BLaER1 (cell line): ENCODE results near the gene HSD11B1L.

ENCODE experiments used
- H3K27ac ChIP-seq: shearing (Covaris generic); formaldehyde crosslinking; 2 replicates; pipeline ENCODE4 v1.8.1; 2022
- H3K27me3 ChIP-seq: shearing (Covaris generic); formaldehyde crosslinking; 2 replicates; pipeline ENCODE4 v1.8.1; 2022
- H3K36me3 ChIP-seq: shearing (Covaris generic); formaldehyde crosslinking; 2 replicates; pipeline ENCODE4 v1.8.1; 2022
- H3K4me1 ChIP-seq: shearing (Covaris generic); formaldehyde crosslinking; 2 replicates; pipeline ENCODE4 v1.8.1; 2022
- H3K4me2 ChIP-seq: shearing (Covaris generic); formaldehyde crosslinking; 2 replicates; pipeline ENCODE4 v1.8.1; 2022
- H3K4me3 ChIP-seq: shearing (Covaris generic); formaldehyde crosslinking; 2 replicates; pipeline ENCODE4 v1.8.1; 2022
- H3K9ac ChIP-seq: shearing (Covaris generic); formaldehyde crosslinking; 2 replicates; pipeline ENCODE4 v1.8.1; 2022
- H3K9me3 ChIP-seq: shearing (Covaris generic); formaldehyde crosslinking; 2 replicates; pipeline ENCODE4 v1.8.1; 2022
- H4K20me1 ChIP-seq: shearing (Covaris generic); formaldehyde crosslinking; 2 replicates; pipeline ENCODE4 v1.8.1; 2022
- Cebpa-rat ChIP-seq: shearing (Covaris generic); IDR thresholded peaks from 2 replicates; pipeline ENCODE4 v1.8.1; 2022

The HSD11B1L gene

DNA sequence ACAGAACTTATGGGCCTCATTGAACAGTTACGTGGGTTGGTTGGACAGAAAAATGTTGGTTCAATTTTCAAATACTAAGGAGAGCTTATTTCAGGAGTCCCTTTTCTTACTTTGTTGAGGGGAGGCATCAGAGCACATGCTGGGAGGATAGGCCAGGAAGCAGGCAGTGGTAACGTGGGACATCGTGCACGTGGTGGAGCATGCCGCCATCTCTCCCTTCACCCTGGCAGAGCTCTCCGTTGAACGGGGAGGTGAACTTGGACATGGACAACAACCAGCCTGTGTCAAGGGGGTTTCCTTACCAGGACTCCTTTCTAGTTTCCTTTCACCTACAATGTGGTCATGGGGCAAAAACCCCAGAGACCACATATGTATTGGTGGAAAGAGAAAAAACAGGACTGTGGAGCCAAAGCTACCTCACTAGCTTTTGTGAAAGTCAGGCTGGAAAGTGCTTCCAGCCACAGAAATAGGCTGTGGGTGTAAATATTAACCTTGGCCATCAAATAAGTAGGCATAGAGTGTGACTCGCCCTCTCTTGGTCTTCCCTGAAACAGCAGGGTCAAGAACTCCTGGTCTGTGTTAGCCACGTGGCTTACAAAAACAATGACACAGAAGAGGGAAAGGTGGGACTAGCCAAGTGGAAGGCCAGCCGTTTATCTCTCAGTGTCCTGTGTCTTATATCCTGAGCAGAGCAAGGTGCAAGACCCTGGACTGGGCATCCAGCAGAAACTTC lies 14.9 kb upstream of the HSD11B1L start:
- H3K27ac ChIP-seq: no peak overlapping the region
- no peak overlapping the region for H3K9ac ChIP-seq
- no peaks in the 10 kb centered on the region for H3K27me3 ChIP-seq
- peaks cover 98% of the 10 kb centered on the region for H3K36me3 ChIP-seq
- no peak overlapping the region for H3K4me3 ChIP-seq
- peaks cover 96% of the 10 kb centered on the region for H4K20me1 ChIP-seq
- H3K4me2 ChIP-seq: no peak overlapping the region
- TF ChIP-seq Cebpa-rat: no peak
- 0 out of 2 replicates have a peak, but pooled peaks cover 9% of the 10 kb centered on the region for H3K4me1 ChIP-seq
- no peaks in the 10 kb centered on the region for H3K9me3 ChIP-seq

DNA sequence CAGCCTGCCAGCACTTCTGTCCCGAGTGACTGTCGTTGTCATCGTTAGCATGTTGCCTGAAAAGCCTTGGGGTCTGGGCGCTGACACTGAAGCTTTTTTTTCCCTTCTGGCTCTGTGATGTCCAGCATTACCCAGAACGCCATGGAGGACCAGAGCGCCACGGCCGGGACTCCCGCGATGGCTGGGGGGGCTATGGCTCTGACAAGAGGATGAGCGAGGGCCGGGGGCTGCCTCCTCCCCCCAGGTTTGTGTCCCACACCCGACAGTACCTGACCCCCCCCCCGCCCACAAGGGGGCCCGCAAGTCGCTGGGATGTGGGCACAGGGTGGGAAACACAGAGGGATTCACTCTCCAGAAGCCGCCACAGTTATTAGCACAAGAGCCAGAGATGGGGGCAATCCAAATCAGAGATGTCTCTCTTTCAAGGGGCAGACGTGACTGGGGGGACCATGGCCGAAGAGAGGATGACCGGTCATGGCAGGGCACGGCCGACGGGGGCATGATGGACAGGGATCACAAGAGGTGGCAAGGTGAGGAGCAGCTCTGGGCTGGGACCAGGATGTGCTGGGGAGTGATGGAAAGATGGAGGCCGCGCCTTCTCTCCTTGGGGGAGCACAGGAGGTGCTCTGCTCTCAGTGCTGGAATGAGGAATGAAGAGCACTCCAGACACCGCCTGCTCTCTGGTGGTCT lies 13.8 kb upstream of the HSD11B1L start:
- Histone ChIP-seq H3K9ac (no peak overlapping the region), H3K4me1 (0 out of 2 replicates have a peak, but pooled peaks cover 9% of the 10 kb centered on the region), H3K27me3 (no peaks in the 10 kb centered on the region), H3K4me2 (no peak overlapping the region), H3K27ac (no peak overlapping the region), H3K4me3 (no peak overlapping the region), H4K20me1 (peaks cover 92% of the 10 kb centered on the region), H3K9me3 (no peaks in the 10 kb centered on the region), H3K36me3 (peaks cover 98% of the 10 kb centered on the region)
- TF ChIP-seq Cebpa-rat: no peak

DNA sequence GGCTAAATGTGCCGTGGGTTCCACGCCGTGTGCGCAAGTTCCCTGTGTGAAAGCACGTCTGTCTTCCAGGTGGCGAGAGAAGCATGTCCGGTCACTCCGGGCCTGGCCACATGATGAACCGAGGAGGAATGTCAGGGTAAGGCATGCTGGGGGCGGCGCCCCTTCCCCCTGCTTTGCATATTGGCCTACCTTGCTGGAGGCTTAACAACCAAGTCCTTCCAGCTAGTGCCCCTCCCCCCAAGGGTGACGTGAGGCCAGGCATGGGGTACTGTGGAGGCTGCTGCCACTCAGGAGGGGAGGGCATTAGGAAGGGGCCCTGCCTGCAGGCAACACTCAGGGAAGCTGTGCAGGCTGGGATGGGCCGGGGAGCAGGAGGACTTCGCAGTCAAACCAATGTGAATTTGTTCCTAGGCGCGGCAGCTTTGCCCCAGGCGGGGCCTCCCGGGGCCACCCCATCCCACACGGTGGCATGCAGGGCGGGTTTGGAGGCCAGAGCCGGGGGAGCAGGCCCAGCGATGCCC lies 13.0 kb upstream of the HSD11B1L start:
- no peak overlapping the region for H3K9ac ChIP-seq
- no peaks in the 10 kb centered on the region for H3K9me3 ChIP-seq
- H3K4me2 ChIP-seq: no peak overlapping the region
- TF ChIP-seq Cebpa-rat: no peak
- no peak overlapping the region for H3K27ac ChIP-seq
- H4K20me1 ChIP-seq: peaks cover 84% of the 10 kb centered on the region
- H3K4me3 ChIP-seq: no peak overlapping the region
- peaks cover 98% of the 10 kb centered on the region for H3K36me3 ChIP-seq
- H3K4me1 ChIP-seq: 0 out of 2 replicates have a peak, but pooled peaks cover 9% of the 10 kb centered on the region
- no peaks in the 10 kb centered on the region for H3K27me3 ChIP-seq

DNA sequence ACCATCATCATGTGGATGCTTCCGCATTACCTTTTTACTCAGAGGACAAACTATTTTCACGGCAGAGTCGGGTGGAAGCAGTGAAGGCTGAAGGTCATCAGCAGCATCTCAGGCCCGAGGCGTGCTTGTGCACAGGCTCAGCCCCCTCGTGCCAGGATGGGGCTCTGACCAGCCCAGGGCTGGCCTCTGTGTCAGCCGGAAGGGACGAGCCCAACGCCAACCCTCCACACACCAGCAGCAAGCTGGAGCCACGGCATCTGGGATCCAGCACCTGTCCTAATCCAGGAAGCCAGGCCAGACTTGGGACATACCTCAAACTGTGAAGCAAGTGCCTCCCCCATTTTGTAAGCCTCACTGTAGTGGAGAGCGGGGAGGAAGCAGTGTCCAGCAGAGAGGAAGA lies 11.6 kb upstream of the HSD11B1L start:
- Histone ChIP-seq H3K9me3 (no peaks in the 10 kb centered on the region), H3K4me1 (0 out of 2 replicates have a peak, but pooled peaks cover 9% of the 10 kb centered on the region), H3K27me3 (no peaks in the 10 kb centered on the region), H3K27ac (no peak overlapping the region), H3K4me2 (no peak overlapping the region), H4K20me1 (peaks cover 70% of the 10 kb centered on the region), H3K9ac (no peak overlapping the region), H3K4me3 (no peak overlapping the region), H3K36me3 (peaks cover 87% of the 10 kb centered on the region)
- no peak for TF ChIP-seq Cebpa-rat

DNA sequence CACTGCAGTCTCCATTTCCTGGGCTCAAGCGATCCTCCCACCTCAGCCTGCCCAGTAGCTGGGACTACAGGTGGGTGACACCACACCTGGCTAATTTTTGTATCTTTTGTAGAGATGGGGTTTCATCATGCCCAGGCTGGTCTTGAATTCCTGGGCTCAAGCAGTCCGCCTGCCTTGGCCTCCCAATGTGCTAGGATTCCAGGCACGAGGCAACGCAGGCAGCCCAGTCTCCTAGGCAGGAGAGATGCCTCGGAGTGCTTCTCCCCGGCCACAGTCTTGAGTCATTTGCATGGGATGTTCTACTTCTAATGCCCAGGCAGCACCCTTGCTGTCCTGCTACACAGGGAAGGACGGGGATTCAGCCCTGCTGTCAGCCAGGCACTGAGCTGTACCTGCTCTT lies 9.2 kb upstream of the HSD11B1L start:
- no peak for TF ChIP-seq Cebpa-rat
- H3K9ac ChIP-seq: no peak overlapping the region
- no peaks in the 10 kb centered on the region for H3K27me3 ChIP-seq
- peaks cover 78% of the 10 kb centered on the region for H3K36me3 ChIP-seq
- no peak overlapping the region for H3K4me2 ChIP-seq
- H3K4me3 ChIP-seq: no peak overlapping the region
- H3K27ac ChIP-seq: no peak overlapping the region
- H4K20me1 ChIP-seq: peaks cover 46% of the 10 kb centered on the region
- 0 out of 2 replicates have a peak, but pooled peaks cover 9% of the 10 kb centered on the region for H3K4me1 ChIP-seq
- no peaks in the 10 kb centered on the region for H3K9me3 ChIP-seq

DNA sequence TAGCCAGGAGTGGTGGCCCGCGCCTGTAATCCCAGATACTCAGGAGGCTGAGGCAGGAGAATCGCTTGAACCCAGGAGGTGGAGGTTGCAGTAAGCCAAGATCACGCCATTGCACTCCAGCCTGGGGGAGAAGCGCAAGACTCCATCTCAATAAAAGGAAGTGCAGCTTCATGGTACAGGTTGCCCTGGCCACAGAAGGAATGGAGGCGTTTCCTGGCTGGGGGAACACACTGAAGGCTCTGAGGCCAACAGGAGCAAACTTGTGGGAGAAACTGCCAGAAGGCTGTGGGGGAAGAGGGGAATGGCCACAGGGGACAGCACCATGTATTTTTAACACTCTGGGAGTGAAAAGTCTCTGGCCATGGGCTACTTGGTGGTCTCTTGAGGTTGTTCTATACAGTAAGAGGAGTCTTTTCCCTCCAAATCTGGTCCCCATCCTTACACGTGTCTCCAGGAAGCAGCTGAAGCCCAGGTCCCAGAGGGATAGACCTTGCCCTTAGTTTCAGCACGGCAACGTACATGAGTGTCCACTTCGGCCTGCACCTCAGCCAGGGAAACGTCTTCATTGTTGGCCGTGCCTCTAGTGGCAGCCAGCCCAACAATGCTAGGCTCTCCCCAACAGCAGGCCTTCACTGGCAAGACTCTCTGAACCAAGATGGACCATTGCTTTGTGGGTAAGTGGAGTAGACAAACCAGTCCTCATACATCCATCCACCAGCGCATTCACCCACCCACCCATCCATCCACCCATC lies 7.9 kb upstream of the HSD11B1L start:
- H3K4me3 ChIP-seq: no peak overlapping the region
- no peak overlapping the region for H3K4me2 ChIP-seq
- H3K36me3 ChIP-seq: peaks cover 76% of the 10 kb centered on the region
- H3K4me1 ChIP-seq: 0 out of 2 replicates have a peak, but pooled peaks cover 9% of the 10 kb centered on the region
- H3K9me3 ChIP-seq: no peaks in the 10 kb centered on the region
- H3K9ac ChIP-seq: no peak overlapping the region
- no peaks in the 10 kb centered on the region for H3K27me3 ChIP-seq
- TF ChIP-seq Cebpa-rat: no peak
- H3K27ac ChIP-seq: no peak overlapping the region
- peaks cover 33% of the 10 kb centered on the region for H4K20me1 ChIP-seq

DNA sequence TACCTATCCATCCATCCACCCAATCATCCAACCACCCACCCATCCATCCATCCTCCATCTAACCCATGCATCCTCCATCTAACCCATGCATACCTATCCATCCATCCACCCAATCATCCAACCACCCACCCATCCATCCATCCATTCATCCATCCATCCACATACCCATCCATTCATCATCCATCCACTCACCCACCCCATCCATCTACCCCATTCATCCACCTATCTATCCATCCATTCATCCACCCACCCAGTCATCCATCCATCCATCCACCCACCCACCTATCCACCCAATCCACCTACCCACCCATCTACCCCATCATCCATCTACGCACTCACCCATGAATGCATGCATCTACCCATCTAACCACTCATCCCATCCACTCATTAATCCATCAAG lies 7.1 kb upstream of the HSD11B1L start:
- Histone ChIP-seq H3K9ac (no peak overlapping the region), H3K27me3 (no peaks in the 10 kb centered on the region), H3K36me3 (peaks cover 72% of the 10 kb centered on the region), H3K4me3 (no peak overlapping the region), H4K20me1 (peaks cover 25% of the 10 kb centered on the region), H3K4me2 (no peak overlapping the region), H3K4me1 (0 out of 2 replicates have a peak, but pooled peaks cover 9% of the 10 kb centered on the region), H3K9me3 (no peaks in the 10 kb centered on the region), H3K27ac (no peak overlapping the region)
- no peak for TF ChIP-seq Cebpa-rat

DNA sequence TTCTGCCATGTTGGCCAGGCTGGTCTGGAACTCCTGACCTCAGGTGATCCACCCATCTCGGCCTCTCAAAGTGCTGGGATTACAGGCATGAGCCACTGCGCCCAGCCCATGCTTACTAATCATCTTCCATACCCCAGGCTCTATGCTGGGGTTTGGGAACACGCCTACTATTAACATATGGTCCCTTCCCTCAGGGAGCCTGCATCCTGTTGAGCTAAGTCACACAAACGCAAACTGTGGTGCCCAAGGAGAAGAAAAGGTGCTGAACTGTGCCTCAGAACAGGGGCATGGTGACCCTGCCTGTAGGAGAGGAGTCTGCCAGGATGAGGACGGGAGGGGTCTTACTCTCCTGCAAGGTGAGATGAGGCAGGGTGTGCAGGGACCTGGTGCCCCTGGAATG lies 6.1 kb upstream of the HSD11B1L start:
- no peak overlapping the region for H3K9ac ChIP-seq
- H4K20me1 ChIP-seq: peaks cover 15% of the 10 kb centered on the region
- no peak overlapping the region for H3K27ac ChIP-seq
- no peak overlapping the region for H3K4me3 ChIP-seq
- TF ChIP-seq Cebpa-rat: no peak
- H3K9me3 ChIP-seq: no peaks in the 10 kb centered on the region
- H3K4me1 ChIP-seq: peaks cover 17% of the 10 kb centered on the region
- no peaks in the 10 kb centered on the region for H3K27me3 ChIP-seq
- no peak overlapping the region for H3K4me2 ChIP-seq
- H3K36me3 ChIP-seq: peaks cover 63% of the 10 kb centered on the region

DNA sequence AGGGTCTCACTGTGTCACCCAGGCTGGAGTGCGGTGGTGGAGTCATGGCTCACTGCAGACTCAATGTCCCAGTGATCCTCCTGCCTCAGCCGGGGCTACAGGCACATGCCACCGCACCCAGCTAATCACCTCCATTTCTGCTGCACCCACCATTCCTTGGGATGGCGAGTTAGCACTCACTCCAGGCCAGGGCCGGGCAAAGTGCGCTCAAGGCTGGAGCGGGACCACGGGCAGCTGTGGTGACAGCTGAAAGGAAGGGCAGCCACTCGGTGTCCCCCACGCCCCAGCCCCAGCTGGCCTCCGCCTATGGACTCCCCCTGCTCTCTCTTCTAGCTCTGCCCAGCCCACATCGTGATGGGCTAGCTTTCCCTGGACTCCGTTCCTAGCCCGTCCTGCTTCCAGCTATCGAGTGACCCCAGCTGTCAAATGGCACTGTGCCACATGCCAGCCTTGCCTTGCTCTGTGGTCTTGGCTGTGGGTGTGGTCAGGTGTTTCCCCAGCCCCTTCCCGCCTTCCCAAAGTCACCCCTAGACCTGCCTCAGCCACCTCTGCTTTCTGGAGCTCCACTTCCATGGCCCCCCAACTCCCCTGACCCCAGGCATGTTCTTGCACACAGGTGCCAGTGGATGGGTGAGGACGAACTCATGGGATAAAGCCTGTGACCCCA lies 4.6 kb upstream of the HSD11B1L start:
- H3K36me3 ChIP-seq: peaks cover 50% of the 10 kb centered on the region
- H3K9ac ChIP-seq: no peak overlapping the region
- H3K4me2 ChIP-seq: no peak overlapping the region
- H3K27ac ChIP-seq: no peak overlapping the region
- peaks cover 6% of the 10 kb centered on the region; the same call in 1 of the 2 replicates for H4K20me1 ChIP-seq
- no peak overlapping the region for H3K4me3 ChIP-seq
- H3K9me3 ChIP-seq: no peaks in the 10 kb centered on the region
- no peak for TF ChIP-seq Cebpa-rat
- peaks cover 13% of the 10 kb centered on the region for H3K4me1 ChIP-seq
- no peaks in the 10 kb centered on the region for H3K27me3 ChIP-seq
